Bronchial epithelial cell (primary cell): ENCODE measurements around the gene LYRM4. TPM values are rescaled to one million over a fixed set of nuclear protein-coding genes. Genes with fewer than 3 reads are reported as not detected.

ENCODE experiments used
- DNase-seq: peaks from one replicate; pipeline ENCODE4 v3.0.0-alpha.2; 2010; ENCODE audit warnings: low read depth
- FAIRE-seq: peaks from 2 replicates; lab custom pipeline; 2011; peaks lifted over from hg19 to GRCh38; lab: Jason Lieb, UNC
- H3K27me3 ChIP-seq: 2 replicates; pipeline ENCODE4 v1.5.1; 2011; ENCODE audit warnings: low read length; ENCODE audit not compliant: control insufficient read depth, insufficient read depth
- H3K36me3 ChIP-seq: 2 replicates; pipeline ENCODE4 v1.5.1; 2011; ENCODE audit warnings: low read length; ENCODE audit not compliant: control insufficient read depth, insufficient read depth
- H3K4me3 ChIP-seq: 2 replicates; pipeline ENCODE4 v1.5.1; 2011; ENCODE audit warnings: mild to moderate bottlenecking, low read depth, low read length, control low read depth
- total RNA-seq: library from RNA; depleted of rRNA; stranded (reverse); fragments of >200 nt; gene quantifications from 2 replicates; pipeline ENCODE4 v1.2.1, GENCODE V29; 2014
- TF ChIP-seq, protein P1 (sequence below): IDR thresholded peaks from 2 replicates; pipeline ENCODE4 v1.5.1; 2011; ENCODE audit warnings: mild to moderate bottlenecking, moderate library complexity, low read length, control low read depth, inconsistent platforms; ENCODE audit not compliant: insufficient read depth, severe bottlenecking

The LYRM4 gene
- total RNA-seq, 1 donor from 2014 or later, result 15.3 TPM

DNA sequence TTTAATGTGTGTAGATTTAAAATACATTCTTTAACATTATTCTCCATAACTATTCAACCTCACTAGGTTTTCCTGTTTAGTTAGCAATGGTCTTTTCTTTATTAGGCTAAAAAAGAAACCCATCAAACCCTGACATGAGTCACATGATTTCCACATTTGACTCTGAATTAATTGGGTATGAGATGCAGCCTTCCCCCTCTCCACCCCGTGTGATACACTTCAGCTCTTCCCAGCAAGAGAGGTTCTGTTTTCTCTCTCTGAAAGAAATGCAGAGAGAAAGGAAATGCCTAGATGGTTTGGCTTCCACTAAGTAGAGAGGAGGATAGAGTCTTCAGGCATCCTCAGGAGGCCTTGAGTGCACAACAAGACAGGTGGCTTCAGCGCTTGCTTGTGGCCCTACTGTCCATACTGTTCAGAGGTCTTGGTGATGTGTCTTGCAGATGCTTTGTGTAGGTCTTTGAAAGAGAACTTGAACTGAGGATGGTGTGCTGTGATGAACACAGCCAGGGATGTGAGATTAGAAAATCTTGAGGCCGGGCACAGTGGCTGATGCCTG lies 17.9 kb upstream of the LYRM4 start:
- H3K27me3 ChIP-seq, result no peaks in the 10 kb centered on the region
- no peak overlapping the region for H3K4me3 ChIP-seq
- TF ChIP-seq, protein P1, sequence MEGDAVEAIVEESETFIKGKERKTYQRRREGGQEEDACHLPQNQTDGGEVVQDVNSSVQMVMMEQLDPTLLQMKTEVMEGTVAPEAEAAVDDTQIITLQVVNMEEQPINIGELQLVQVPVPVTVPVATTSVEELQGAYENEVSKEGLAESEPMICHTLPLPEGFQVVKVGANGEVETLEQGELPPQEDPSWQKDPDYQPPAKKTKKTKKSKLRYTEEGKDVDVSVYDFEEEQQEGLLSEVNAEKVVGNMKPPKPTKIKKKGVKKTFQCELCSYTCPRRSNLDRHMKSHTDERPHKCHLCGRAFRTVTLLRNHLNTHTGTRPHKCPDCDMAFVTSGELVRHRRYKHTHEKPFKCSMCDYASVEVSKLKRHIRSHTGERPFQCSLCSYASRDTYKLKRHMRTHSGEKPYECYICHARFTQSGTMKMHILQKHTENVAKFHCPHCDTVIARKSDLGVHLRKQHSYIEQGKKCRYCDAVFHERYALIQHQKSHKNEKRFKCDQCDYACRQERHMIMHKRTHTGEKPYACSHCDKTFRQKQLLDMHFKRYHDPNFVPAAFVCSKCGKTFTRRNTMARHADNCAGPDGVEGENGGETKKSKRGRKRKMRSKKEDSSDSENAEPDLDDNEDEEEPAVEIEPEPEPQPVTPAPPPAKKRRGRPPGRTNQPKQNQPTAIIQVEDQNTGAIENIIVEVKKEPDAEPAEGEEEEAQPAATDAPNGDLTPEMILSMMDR, result no peak
- FAIRE-seq (no peak), DNase-seq (no peak)
- no peaks in the 10 kb centered on the region for H3K36me3 ChIP-seq

DNA sequence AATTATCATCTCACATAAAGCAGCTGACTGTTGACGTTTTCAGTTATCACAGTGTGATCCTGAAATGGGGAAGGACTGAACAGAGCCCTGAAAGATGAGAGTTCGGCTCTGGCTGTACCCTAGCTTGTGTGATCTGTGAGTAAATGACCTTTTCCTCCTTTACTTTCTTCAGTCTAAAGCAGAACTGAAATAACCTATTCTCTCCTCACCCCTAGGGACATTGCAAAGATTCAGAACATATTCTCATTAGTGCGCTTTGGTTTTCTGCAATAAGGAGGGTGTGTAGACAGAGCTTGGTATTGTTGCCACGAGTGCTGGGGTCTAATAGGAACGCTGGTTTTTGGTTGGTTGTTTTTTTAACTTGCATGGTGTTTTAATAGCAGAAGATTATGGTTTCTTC lies 17.3 kb upstream of the LYRM4 start:
- TF ChIP-seq, protein P1, result no peak
- no peak for FAIRE-seq
- Histone ChIP-seq H3K4me3 (no peak overlapping the region), H3K27me3 (no peaks in the 10 kb centered on the region), H3K36me3 (no peaks in the 10 kb centered on the region)
- DNase-seq, result no peak

DNA sequence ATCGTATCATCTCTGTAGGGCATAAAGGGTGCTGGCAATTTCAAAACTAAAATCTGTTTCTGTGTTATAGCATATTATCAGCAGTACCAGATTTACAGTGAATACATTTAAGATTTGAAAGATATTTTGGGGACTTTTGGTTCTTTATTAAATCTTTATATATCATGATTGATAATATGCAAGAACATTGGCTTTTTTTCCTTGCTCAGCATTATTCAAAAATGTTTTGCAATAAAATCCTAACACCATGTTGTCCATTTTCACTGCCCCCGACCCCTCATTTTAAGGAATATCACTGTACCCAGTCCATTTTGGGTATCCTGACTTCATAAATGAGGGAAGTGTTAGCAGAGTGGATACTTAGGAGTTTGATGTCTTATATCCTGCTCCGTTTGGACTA lies 16.8 kb upstream of the LYRM4 start:
- FAIRE-seq (no peak), DNase-seq (no peak)
- no peaks in the 10 kb centered on the region for H3K27me3 ChIP-seq
- H3K36me3 ChIP-seq, result no peaks in the 10 kb centered on the region
- TF ChIP-seq, protein P1, result no peak
- no peak overlapping the region for H3K4me3 ChIP-seq

DNA sequence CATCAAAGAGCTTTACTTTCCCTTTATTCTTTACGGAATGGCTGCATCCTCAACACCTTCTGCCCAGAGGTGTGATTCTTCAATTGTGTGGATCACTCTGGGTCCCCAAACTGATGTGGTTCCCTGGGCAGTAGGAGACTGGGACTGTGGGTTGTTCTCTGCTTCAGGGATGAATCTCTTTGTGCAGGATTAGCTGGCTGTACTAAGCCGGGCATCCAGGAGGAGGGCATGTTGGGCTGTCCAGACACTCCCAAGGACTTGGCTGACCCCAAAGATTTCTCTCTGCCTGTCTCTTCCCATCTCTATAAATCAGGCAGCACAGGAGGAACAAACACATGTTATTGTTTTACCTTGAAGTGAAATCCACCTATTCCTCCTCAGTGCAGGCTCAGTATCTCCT lies 15.8 kb upstream of the LYRM4 start:
- DNase-seq (no peak), FAIRE-seq (no peak)
- no peak overlapping the region for H3K4me3 ChIP-seq
- no peaks in the 10 kb centered on the region for H3K27me3 ChIP-seq
- TF ChIP-seq, protein P1, result no peak
- H3K36me3 ChIP-seq, result no peaks in the 10 kb centered on the region

DNA sequence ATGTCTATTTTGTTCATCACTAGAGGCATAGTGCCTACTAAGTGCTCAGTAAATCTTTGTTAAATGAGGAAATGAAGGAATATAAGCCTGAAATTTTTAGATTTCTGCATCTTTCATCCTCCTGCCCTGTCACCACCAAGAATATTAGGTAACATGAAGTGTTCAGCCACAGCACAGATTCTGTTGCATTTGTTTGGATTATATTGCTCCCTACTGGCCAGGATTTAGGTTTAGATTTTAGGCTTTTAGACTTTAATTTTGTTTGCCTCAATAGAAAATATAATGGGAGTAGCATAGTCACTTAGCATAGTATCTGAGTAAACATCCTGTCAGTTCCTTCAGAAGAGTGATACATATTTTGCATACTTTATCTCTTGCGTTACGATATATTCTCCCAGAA lies 14.7 kb upstream of the LYRM4 start:
- FAIRE-seq, result no peak

More for the DNA sequence above, 14.7 kb upstream of the LYRM4 start:
- no peaks in the 10 kb centered on the region for H3K36me3 ChIP-seq
- DNase-seq, result no peak
- H3K27me3 ChIP-seq, result no peaks in the 10 kb centered on the region
- no peak overlapping the region for H3K4me3 ChIP-seq
- TF ChIP-seq, protein P1, result no peak
